GM23338 (cell line): ENCODE measurements around the gene CDK5RAP2. TPM values are rescaled to one million over a fixed set of nuclear protein-coding genes. Genes with fewer than 3 reads are reported as not detected.

Source experiments
- ATAC-seq: fragments of 200-7000 bp; cut with Tn5 transposase; 3 replicates; pipeline ENCODE4 v1.9.1; 2020
- DNase-seq: peaks from one replicate; pipeline ENCODE4 v3.0.0-alpha.2; 2015; ENCODE audit warnings: low spot score
- H2AFZ ChIP-seq: fragments of 200-600 bp; sonication (generic); 2 replicates; pipeline ENCODE4 v1.8.0; 2016; ENCODE audit warnings: antibody characterized with exemption, mild to moderate bottlenecking, moderate library complexity
- H3F3A ChIP-seq: fragments of 200-600 bp; sonication (generic); replicated peaks from 2 replicates; pipeline ENCODE4 v1.8.0; 2017; ENCODE audit warnings: antibody characterized with exemption, mixed run types, low read depth
- H3K27ac ChIP-seq: fragments of 200-600 bp; sonication (generic); 2 replicates; pipeline ENCODE4 v1.6.1; 2016; ENCODE audit warnings: low read depth
- H3K27me3 ChIP-seq: fragments of 200-600 bp; sonication (generic); 2 replicates; pipeline ENCODE4 v1.8.0; 2016; ENCODE audit warnings: mild to moderate bottlenecking, mixed run types, moderate library complexity; ENCODE audit not compliant: insufficient read depth
- H3K36me3 ChIP-seq: fragments of 200-600 bp; sonication (generic); 2 replicates; pipeline ENCODE4 v1.8.0; 2016; ENCODE audit warnings: mild to moderate bottlenecking; ENCODE audit not compliant: insufficient read depth
- H3K4me1 ChIP-seq: fragments of 200-600 bp; sonication (generic); 2 replicates; pipeline ENCODE4 v1.8.0; 2016; ENCODE audit warnings: mild to moderate bottlenecking, moderate library complexity; ENCODE audit not compliant: insufficient read depth
- H3K4me2 ChIP-seq: fragments of 200-600 bp; sonication (generic); 2 replicates; pipeline ENCODE4 v1.7.1; 2017; ENCODE audit warnings: mixed run types
- H3K4me3 ChIP-seq: fragments of 200-600 bp; sonication (generic); 2 replicates; pipeline ENCODE4 v1.6.1; 2016; ENCODE audit warnings: mixed run types
- H3K79me2 ChIP-seq: fragments of 200-600 bp; sonication (generic); replicated peaks from 2 replicates; pipeline ENCODE4 v1.8.0; 2017; ENCODE audit warnings: mild to moderate bottlenecking; ENCODE audit not compliant: insufficient read depth
- H3K9me2 ChIP-seq: fragments of 200-600 bp; sonication (generic); 2 replicates; pipeline ENCODE4 v1.8.0; 2017; ENCODE audit not compliant: insufficient read depth
- H4K20me1 ChIP-seq: fragments of 200-600 bp; sonication (generic); replicated peaks from 2 replicates; pipeline ENCODE4 v1.8.0; 2017; ENCODE audit warnings: mild to moderate bottlenecking; ENCODE audit not compliant: insufficient read depth
- H3K27ac Mint-ChIP-seq: 2 replicates; pipeline ENCODE4 v1.8.0; 2020; ENCODE audit warnings: inconsistent platforms, mild to moderate bottlenecking, moderate library complexity, mixed read lengths
- H3K27me3 Mint-ChIP-seq: 3 replicates; pipeline ENCODE4 v1.8.0; 2022; ENCODE audit warnings: low read depth, mild to moderate bottlenecking, moderate library complexity, mixed read lengths, inconsistent platforms; ENCODE audit not compliant: insufficient read depth, poor library complexity
- H3K36me3 Mint-ChIP-seq: 3 replicates; pipeline ENCODE4 v1.8.0; 2021; ENCODE audit warnings: low read depth, mild to moderate bottlenecking, inconsistent platforms, moderate library complexity, mixed read lengths
- H3K4me1 Mint-ChIP-seq: 3 replicates; pipeline ENCODE4 v1.8.0; 2020; ENCODE audit warnings: mild to moderate bottlenecking, inconsistent platforms, mixed read lengths
- H3K4me3 Mint-ChIP-seq: 3 replicates; pipeline ENCODE4 v1.8.0; 2021; ENCODE audit warnings: moderate library complexity, mild to moderate bottlenecking, inconsistent platforms, mixed read lengths
- H3K9me3 Mint-ChIP-seq: 3 replicates; pipeline ENCODE4 v1.8.0; 2020; ENCODE audit warnings: moderate library complexity, mild to moderate bottlenecking, inconsistent platforms, mixed read lengths
- CREB1 ChIP-seq: fragments of 250-450 bp; sonication (Bioruptor Pico); IDR thresholded peaks from 2 replicates; pipeline ENCODE4 v1.5.0; 2020; ENCODE audit warnings: low read depth, mild to moderate bottlenecking, moderate library complexity
- CTCF ChIP-seq, 2 experiments: fragments of 200-600 bp in 1 of 2; sonication (generic) in 1 of 2; conservative IDR thresholded peaks; 2 replicates each; pipeline versions ENCODE4 v1.5.1 to v1.6.1; 2016 to 2017; ENCODE audit warnings: antibody characterized with exemption in 2 of 2, low read depth in 2 of 2, mild to moderate bottlenecking in 2 of 2, moderate library complexity in 1 of 2
- ETS1 ChIP-seq: IDR thresholded peaks from 2 replicates; pipeline ENCODE4 v1.6.1; 2016; ENCODE audit warnings: antibody characterized with exemption
- EZH2 ChIP-seq: fragments of 200-600 bp; sonication (generic); IDR thresholded peaks from one replicate; pipeline ENCODE4 v1.8.0; 2017; ENCODE audit warnings: antibody characterized with exemption, mild to moderate bottlenecking, low read depth; ENCODE audit not compliant: unreplicated experiment
- EZH2phosphoT487 ChIP-seq: fragments of 200-600 bp; sonication (generic); IDR thresholded peaks from one replicate; pipeline ENCODE4 v1.8.1; 2018; ENCODE audit warnings: antibody characterized with exemption; ENCODE audit not compliant: unreplicated experiment
- JUNB ChIP-seq: IDR thresholded peaks from one replicate; pipeline ENCODE4 v1.6.1; 2016; ENCODE audit warnings: antibody characterized with exemption; ENCODE audit not compliant: unreplicated experiment
- NANOG ChIP-seq: IDR thresholded peaks from 2 replicates; pipeline ENCODE4 v1.6.1; 2016; ENCODE audit warnings: antibody characterized with exemption, borderline replicate concordance
- POLR2AphosphoS5 ChIP-seq: IDR thresholded peaks from 2 replicates; pipeline ENCODE4 v1.6.1; 2016; ENCODE audit warnings: antibody characterized with exemption, low read depth
- REST ChIP-seq: IDR thresholded peaks from one replicate; pipeline ENCODE4 v1.6.1; 2018; ENCODE audit warnings: antibody characterized with exemption; ENCODE audit not compliant: unreplicated experiment
- STAT1 ChIP-seq: IDR thresholded peaks from one replicate; pipeline ENCODE4 v1.6.1; 2016; ENCODE audit warnings: antibody characterized with exemption; ENCODE audit not compliant: unreplicated experiment
- ZNF114 ChIP-seq: fragments of 250-450 bp; sonication (Bioruptor Pico); IDR thresholded peaks from 2 replicates; pipeline ENCODE4 v1.5.0; 2020; ENCODE audit warnings: mild to moderate bottlenecking, moderate library complexity
- ZNF331 ChIP-seq: fragments of 250-450 bp; sonication (Bioruptor Pico); IDR thresholded peaks from 2 replicates; pipeline ENCODE4 v1.5.0; 2020; ENCODE audit warnings: low read depth, mild to moderate bottlenecking, moderate library complexity
- ZNF462 ChIP-seq: fragments of 250-450 bp; sonication (Bioruptor Pico); IDR thresholded peaks from 2 replicates; pipeline ENCODE4 v1.5.0; 2020; ENCODE audit warnings: mild to moderate bottlenecking, moderate library complexity
- polyA plus RNA-seq: library from polyadenylated mRNA; unstranded; fragments of >200 nt; fragmentation: Nextera tagmentation; extraction: Ambion mirVana; gene quantifications from 2 replicates; pipeline ENCODE4 v1.2.1, GENCODE V29; 2016
- total RNA-seq: library from RNA; depleted of rRNA; stranded (reverse); fragments of >200 nt; shearing (Covaris generic); gene quantifications from 2 replicates; pipeline ENCODE4 v1.2.3, GENCODE V29; 2014

The CDK5RAP2 gene
- total and polyA plus RNA-seq, 2 experiments from 2014 or later, result 50.7 to 65.7 TPM

GRCh38 chr9:120490888-120491595, 88.9 kb downstream of the CDK5RAP2 start:
- peak; percentile 64 for ATAC-seq
- no peaks in the 10 kb centered on the region for H3F3A ChIP-seq
- 0 out of 2 replicates have a peak, but pooled peaks cover 3% of the 10 kb centered on the region for H3K36me3 ChIP-seq
- H3K27ac ChIP-seq, result peak overlapping the region; percentile 1; the same call in 1 of the 2 replicates
- no peak overlapping the region for H3K4me2 ChIP-seq
- H4K20me1 ChIP-seq, result no peaks in the 10 kb centered on the region
- Mint-ChIP-seq H3K4me1 (peaks cover 17% of the 10 kb centered on the region), H3K36me3 (peaks cover 46% of the 10 kb centered on the region), H3K9me3 (peaks cover 6% of the 10 kb centered on the region; the same call in 2 of the 3 replicates), H3K4me3 (no peak overlapping the region), H3K27ac (peak overlapping the region; percentile 72), H3K27me3 (no peaks in the 10 kb centered on the region)
- 0 out of 2 replicates have a peak, but pooled peaks cover 5% of the 10 kb centered on the region for H3K79me2 ChIP-seq
- TF ChIP-seq CREB1 (CRISPR knock-in tag), result no peak
- no peak for TF ChIP-seq NANOG
- TF ChIP-seq ZNF462 (CRISPR knock-in tag), result no peak
- no peak for TF ChIP-seq ZNF331 (CRISPR knock-in tag)
- TF ChIP-seq CTCF (conservative IDR thresholded peaks at IDR 0.05; ENCODE audit: low read depth in 2 of 2), result no peak; a peak in 1 of 4 replicates
- TF ChIP-seq STAT1, result no peak
- no peak for TF ChIP-seq ETS1
- no peak for TF ChIP-seq ZNF114 (CRISPR knock-in tag)
- TF ChIP-seq REST, result no peak
- no peak for TF ChIP-seq JUNB
- TF ChIP-seq POLR2AphosphoS5, result no peak
- no peak for TF ChIP-seq EZH2phosphoT487
- TF ChIP-seq EZH2, result no peak
- no peaks in the 10 kb centered on the region for H3K27me3 ChIP-seq
- H3K9me2 ChIP-seq, result no peaks in the 10 kb centered on the region
- H3K4me3 ChIP-seq, result no peak overlapping the region
- peaks cover 14% of the 10 kb centered on the region for H3K4me1 ChIP-seq
- no peak overlapping the region for H2AFZ ChIP-seq
- DNase-seq, result peak; percentile 22
